GM18502 (cell line): Measurements from ENCODE around the gene PNLIPRP1.

Experiments used
- ATAC-seq: cut with Tn5 transposase; IDR thresholded peaks from one replicate; pipeline ENCODE4 v1.9.1; 2021; ENCODE audit warnings: mild to moderate bottlenecking; ENCODE audit not compliant: unreplicated experiment, poor library complexity

The PNLIPRP1 gene

DNA sequence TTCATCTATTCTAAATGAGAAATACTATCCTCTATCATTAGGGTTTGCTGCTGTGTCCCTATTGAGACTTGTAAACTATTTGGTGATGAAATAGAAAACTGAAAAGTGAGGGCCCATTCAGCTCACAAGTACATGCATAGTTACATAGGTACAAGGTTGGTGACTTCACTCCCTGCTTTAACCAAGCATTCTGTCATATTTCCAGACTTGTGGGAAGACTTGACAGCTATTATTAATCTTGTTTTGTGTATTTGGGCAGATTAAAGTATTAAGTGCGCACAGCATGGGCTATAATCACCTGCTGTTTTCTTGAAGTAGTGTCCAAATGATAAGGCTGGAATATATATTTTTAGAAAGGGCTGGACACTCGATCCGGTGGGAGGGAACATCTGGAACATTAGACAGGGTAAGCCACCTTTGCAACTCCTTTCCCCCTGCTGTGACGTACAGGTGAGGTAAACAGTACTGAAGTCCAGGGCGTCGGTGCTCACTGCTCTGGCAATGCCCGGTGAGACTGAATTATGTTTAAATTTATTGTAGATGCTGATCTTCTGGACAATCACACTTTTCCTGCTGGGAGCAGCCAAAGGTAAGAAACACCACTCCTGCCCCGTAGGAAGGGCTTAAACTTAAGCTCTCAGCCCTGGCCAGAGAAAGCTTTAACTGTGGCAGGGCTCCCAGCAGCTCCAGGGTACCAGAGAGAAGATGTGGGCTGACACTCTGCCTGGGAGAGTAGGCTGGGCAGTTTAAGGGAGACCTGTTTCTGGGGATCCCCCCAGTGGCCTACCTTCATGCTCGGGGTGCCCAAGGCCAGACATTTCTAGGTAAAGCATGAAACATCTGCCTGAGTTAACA lies at the start of gene PNLIPRP1:
PNLIPRP1 (plus strand) TSS at position 370 of the 855 bp plus-strand sequence; CDS start at position 541, 171 bp downstream.
- ATAC-seq: no peak

DNA sequence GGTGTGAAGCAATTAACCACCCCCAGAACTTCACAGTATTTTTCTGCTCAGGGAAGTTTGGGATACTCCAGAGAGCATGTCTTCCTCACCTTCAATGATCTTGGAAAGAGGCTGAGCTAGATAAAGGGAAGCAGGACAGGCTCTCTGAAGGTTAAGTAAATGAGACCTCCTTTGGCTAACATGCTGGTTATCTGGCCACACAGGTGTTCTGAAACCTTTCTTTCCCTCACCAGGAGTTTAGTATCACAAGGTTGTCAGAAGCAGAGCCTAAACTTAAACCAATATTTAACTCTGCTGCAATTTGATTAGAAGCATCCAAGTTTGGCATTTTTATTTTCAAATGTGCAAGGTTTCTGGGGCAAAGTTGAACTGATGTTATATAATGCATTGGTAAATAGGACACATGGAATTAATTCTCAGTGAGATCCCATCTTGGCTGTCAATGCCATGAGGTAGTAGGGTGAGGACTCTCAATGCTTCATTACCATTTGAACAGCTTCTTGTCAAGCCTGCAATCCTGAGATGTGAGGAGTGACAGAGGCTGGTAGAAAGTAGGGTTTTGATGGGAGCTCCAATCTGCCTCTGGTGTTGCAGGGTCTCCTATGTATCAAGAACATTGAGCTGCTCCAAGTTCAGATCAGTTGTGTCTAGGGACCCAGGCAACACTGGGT lies 48.6 kb upstream of the PNLIPRP1 start:
- ATAC-seq: no peak

DNA sequence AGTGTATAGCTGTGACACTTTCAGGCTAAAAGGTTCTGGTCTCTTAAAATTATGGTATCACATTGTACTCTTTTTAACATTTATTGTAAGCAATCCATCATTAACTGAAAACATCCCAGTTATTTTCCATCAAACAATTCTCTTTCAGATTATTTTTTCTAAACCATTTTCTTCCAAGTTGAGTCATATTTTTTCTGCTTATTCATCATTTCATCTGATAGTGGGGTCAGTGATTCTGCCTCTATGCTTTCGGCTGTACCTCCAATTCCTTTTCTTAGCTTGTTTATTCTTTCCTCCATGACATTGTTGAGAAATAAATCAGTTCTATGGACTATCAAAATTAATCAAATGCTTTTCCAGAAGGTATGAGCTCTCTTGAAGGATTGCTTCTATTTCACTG lies 45.6 kb upstream of the PNLIPRP1 start:
- no peak for ATAC-seq

DNA sequence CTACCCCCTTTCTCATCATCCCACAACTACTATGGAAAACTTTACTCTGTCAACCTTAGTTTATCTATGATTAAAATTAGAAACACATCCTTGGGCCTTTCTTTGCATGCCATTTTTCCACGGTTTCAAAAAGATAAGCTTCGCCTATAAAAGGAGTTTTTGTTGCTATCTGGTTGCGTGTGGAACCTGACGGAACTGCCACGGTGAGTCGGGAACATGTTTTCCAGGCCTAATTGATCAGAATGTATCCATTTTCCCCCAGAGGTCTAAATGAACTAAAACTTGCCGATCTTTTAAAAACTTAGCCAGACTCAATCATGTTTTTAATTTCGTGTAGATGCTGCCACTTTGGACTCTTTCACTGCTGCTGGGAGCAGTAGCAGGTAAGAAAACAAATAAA lies 45.0 kb upstream of the PNLIPRP1 start, which contains the start of gene PNLIP:
PNLIP (plus strand) TSS at position 176 of the 400 bp plus-strand sequence; CDS start at position 338, 162 bp downstream.
- no peak for ATAC-seq

DNA sequence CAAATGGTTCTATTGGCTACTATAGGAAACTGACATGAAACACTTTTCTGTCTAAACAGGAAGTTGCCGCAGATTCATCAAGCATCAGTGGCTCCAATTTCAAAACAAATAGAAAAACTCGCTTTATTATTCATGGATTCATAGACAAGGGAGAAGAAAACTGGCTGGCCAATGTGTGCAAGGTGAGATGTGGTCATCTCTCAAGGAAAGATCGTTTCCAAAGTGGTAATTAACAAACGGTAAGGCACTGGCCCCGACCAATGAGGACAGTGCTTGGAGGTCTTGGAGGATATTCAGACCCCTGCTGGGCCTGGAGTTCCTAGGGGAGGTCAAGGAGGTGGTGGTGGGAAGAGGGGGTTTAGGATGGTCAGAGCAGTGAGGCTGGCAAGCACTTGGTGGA lies 42.5 kb upstream of the PNLIPRP1 start:
- ATAC-seq: no peak

DNA sequence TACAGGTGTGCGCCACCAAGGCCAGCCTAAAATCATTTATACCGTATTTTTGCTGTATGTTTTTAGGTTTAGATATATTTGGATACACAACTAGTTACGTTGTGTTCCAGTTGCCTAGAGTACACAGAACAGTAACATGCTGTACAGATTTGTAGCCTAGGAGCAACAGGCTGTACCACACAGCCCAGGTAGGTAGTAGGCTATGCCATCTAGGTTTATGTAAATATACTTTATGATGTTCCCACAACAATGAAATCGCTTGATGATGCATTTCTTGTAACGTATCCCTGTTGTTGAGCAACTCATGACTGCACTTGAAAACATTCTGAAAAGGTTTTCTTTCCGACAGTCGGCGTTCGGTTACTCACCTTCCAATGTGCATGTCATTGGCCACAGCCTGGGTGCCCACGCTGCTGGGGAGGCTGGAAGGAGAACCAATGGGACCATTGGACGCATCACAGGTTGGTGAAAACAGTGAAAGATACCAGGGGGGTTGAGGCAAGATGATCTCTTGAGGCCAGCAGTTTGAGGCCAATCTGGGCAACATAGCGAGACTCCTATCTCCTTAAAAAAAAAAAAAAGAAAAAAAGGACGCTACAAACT lies 37.3 kb upstream of the PNLIPRP1 start:
- no peak for ATAC-seq

DNA sequence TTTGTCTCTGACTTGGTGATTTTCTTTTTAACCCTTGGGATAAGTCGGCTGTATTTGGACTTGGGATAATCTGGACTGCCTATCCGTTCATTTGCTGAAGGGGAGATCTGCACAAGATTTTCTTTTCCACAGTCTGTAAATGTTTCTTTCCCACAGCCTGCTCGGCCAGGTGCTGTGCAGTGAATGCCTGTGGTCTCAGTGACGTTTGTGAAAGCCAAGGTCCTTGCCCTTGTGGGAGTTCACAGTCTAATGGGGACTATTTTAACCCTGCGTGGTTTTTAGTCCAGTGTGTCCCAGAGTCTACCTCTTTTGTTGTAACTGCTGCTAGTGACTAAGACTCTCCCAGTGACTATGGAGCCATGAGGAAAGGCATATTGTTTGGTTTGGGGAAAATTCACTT lies 36.1 kb upstream of the PNLIPRP1 start:
- ATAC-seq: no peak

DNA sequence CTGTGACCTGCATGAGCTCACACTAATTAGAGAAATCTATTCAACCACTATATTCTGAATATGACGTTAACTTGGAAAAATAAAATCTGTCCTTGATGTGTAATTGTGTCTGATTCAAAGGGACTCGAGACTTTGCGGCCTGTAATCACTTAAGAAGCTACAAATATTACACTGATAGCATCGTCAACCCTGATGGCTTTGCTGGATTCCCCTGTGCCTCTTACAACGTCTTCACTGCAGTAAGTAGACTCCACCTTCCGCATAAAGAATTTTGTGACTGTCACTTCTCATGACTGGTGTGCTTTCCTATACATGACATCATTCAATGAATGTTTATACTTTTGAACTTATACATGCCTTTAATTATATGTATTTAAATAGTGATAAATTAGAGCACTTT lies 34.9 kb upstream of the PNLIPRP1 start:
- no peak for ATAC-seq

DNA sequence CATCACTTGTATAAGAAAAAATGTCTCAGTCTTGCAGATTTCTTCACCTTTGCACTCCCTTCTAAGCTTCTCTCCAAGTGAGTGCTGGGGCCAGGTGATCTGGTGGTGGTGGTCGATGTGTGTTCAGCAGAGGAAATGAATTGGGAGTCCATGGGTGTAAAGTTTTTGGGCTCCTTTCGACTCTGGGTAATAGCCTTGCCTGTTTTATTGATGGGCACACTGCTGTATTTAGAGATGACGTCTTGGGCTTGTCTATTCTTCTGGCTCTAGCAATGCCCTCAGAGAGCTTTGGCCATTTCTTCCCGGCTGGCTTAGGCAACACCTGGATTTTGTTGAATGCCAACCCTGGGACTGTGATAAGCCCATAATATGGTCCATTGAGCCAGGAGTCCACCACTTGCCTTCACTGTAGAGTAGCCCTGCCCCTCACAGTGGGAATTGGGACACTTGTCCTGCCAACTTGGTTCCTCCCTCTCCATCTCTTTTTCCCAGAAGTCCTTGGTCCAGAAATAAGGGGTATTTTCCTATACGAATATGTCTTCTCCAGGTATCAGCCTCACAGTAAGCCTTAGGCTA lies 33.4 kb upstream of the PNLIPRP1 start:
- no peak for ATAC-seq

DNA sequence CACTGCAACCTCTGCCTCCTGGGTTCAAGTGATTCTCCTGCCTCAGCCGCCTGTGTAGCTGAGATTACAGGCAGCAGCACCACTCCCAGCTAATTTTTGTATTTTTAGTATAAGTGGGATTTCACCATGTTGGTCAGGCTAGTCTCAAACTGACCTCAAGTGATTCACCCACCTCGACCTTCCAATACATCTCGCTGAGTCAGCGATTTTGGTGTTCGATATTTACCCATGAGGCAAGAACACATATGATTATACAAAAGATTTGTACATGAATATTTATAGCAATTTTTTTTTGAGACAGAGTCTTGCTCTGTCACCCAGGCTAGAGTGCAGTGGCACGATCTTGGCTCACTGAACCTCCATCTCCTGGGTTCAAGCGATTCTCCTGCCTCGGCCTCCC lies 25.2 kb upstream of the PNLIPRP1 start:
- ATAC-seq: no peak

DNA sequence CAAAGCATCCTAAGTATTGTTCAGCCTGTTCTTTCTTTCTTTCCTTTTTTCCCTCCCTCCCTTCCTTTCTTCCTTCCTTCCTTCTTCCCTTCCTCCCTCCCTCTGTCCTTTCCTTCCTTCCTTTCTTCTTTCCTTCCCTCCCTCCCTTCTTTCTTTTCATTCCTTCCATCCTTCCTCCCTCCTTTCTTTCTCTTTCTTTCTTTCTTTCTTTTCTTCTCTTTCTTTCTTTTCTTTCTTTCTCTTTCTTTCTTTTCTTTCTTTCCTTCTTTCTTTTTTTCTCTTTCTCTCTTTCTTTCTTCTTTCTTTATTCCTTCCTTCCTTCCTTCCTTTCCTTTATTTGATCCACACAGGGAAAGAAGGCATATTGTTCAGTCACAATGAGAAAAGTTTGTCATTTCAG lies 23.8 kb upstream of the PNLIPRP1 start:
- no peak for ATAC-seq

DNA sequence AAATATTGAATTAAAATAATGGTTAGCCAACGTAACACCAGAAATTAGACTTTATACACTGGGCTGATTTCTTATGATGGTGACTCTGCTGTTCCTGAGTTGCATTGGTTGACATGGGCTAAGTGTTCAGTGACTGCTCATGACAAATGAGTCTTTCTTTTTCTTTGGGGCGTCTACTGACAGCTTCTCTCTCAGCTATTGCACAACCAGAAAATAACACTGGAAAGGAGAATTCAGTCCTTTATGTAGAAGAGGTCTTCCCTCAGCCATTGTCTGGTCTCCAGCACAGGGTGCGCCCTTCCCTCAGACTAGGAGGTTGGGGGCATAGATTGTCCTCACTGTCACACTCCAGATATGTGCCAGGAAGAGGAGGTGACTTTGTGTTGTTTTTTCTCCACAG lies 23.4 kb upstream of the PNLIPRP1 start:
- no peak for ATAC-seq

DNA sequence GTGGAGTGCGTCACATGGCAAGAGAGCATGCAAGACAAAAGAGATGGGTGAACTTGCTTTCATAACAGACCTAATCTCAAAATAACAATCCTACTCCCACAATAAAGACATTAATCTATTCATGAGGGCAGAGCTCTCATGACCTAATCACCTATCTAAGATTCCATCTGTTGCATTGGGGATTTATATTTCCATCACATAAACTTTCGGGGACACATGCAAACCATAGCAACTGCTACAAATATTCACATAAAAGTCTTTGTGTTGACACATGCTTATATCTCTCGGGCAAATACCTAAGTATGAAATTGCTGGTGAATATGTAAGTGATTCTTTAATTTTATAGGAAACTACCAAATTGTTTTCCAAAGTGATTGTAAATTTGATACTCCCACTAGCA lies 16.0 kb upstream of the PNLIPRP1 start:
- ATAC-seq: no peak

DNA sequence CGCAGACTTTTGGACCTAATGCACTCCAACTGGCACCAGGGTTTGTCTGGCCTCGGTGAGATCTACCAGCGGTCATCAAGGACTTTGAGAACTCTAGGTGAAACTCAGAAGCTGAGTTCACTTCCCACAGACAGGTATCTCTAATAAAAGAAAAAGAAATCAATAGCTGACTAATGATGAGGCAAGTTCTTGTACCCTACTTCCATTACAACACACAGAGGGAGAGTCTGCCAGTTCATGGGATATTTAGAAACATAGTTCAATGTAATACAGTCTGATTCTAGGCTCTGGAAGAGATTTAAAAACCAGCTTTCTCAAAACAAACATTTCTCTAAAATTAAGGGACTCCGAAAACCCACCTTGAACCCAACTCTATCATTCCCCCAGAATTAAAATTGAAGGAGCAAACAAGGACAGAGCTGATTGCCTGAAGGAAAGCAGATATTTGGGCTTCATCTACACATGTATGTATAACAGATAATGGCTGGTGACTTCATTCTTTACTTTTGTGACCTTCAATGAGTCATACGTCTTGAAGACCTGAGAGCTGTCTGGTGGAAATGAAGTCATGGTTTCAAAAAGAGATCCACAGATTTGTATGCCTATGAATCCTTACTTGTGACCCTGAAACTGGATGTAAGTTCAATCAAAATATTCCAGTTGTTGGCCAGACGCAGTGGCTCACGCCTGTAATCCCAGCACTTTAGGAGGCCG lies 2.7 kb upstream of the PNLIPRP1 start:
- ATAC-seq: no peak

DNA sequence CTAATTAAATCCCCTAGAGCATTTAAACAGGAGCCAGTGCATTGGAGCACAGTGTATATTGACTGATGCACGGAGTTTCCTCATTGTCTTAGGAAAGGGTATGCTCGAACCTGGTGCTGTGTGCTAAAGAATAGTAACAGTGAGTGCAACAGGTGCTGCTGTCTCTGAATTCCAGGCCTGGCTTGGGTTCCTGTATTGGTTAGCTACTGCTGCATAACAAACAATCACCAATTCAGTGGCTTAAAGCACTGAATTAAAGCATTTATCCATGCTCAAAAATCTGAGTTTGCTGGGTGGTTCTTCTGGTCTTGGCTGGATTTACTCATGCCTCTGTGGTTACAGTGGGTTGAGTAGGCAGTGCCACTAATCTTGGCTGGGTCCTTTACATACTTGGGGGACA lies 1.8 kb upstream of the PNLIPRP1 start:
- no peak for ATAC-seq

DNA sequence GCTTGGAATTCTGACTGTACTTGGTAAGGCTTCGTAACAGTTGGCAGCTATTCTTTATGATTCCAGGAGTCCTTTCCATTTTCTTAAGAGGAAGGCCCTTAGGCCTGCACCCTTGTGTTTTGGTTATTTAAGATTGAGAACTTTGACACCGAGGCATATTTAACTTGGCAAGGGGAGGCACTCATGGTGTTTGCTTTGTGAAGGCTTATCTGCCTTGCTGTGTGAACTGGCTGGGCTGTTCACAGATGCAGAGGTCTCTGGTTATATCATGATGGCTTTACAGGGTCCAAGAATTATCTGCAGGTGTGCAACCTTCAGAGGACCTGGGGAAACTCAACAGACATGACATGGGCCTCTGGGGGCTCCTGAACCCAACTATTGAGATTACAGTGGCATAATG lies 833 bp upstream of the PNLIPRP1 start:
- ATAC-seq: no peak

DNA sequence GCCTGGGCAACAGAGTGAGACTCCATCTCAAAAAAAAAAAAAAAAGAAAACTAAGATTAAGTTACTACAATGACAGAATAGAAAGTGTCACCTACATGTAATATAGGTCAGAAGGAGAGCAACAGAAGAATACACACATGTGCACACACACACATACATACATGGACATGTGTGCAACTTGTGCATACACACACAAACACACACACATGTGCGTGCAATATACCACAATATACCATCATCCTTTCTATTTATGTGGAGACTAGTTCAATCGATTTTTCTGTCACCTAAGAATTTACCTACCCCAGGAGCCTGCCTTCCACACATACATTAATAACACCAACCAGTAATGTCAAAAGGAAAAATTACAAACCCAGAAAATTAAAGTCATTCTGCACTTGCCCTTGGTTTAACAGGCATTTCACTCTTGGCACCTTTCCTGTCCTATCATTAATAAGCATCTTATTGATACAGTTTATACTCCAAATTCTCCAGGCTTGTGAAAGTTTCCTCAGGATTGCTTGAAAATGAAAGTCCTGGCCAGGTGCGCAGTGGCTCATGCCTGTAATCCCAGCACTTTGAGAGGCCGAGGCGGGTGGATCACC lies 2.5 kb downstream of the PNLIPRP1 start:
- no peak for ATAC-seq

DNA sequence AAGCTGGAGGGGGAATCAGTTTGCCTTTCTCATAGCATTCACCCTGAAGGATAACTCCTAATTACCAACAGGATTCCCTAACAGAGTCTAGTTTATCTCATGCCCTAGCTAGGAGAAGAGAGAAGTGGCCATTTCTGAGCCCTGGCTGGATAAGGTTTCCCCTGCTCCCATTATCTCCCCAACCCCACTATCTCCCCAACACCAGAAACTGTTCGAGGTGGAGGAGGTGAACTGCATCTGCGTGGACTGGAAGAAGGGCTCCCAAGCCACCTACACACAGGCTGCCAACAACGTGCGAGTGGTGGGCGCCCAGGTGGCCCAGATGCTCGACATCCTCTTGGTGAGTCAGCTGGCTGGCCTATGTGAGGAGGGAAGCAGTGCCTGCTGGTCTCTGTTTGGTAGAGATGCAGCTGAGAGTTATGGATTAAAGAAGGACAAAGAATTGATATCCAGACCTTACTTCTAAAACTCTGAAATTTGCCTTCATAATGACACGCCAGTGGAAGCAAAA lies 3.8 kb downstream of the PNLIPRP1 start:
- no peak for ATAC-seq

DNA sequence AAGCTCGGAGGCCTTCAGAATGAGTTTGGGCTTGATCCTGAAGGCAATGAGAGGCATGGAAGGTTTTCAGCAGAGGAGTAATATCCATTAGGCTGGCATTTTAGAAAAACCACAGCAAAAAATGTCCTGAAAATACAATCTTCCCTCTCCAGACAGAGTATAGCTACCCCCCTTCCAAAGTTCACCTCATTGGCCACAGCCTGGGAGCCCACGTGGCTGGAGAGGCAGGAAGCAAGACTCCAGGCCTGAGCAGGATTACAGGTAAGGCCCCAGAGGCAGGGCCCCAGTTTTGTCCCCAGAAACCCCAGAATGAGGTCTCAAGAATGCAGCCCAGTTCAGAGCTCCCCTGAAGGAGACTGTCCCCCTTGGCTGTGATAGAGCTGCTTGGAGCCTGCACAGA lies 5.3 kb downstream of the PNLIPRP1 start:
- ATAC-seq: no peak

DNA sequence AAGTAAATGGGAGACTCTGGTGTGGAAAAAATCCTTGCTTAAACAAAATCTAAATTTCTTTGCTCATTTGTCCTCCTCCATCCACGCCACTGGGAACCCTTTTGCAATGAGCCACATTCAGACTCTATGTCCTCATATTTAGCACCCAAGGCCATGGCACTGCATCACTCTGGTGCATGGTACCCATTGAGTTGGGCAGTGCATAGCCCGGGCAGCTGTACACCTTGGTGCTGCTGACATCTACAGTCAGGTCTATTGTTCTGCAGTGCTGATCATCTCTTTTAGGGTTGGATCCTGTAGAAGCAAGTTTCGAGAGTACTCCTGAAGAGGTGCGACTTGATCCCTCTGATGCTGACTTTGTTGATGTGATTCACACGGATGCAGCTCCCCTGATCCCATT lies 6.8 kb downstream of the PNLIPRP1 start:
- no peak for ATAC-seq
